HepG2 (cell line): Measurements from ENCODE around the gene DSCAML1.

Source experiments
- EP300 ChIP-seq, 3 experiments: sonication (generic) in 1 of 3; formaldehyde crosslinking in 1 of 3; IDR thresholded peaks; 2 replicates each; pipeline versions ENCODE4 v1.5.1 to v1.6.1; 2011 to 2020; ENCODE audit warnings: low read depth in 2 of 3, low read length in 2 of 3, borderline replicate concordance in 1 of 3, improper control_type of control experiment in 1 of 3, mild to moderate bottlenecking in 1 of 3, missing genetic modification reagents in 1 of 3, moderate library complexity in 1 of 3
- JUND ChIP-seq: sonication (generic); formaldehyde crosslinking; IDR thresholded peaks from 2 replicates; pipeline ENCODE4 v1.8.0; 2022; ENCODE audit warnings: mild to moderate bottlenecking, missing genetic modification reagents
- KMT2A ChIP-seq: sonication (generic); formaldehyde crosslinking; IDR thresholded peaks from 2 replicates; pipeline ENCODE4 v1.4.0; 2020; ENCODE audit warnings: missing genetic modification reagents
- NFIC ChIP-seq: IDR thresholded peaks from 2 replicates; pipeline ENCODE4 v1.6.1; 2012; ENCODE audit warnings: mild to moderate bottlenecking, low read length, inconsistent platforms
- TF ChIP-seq, protein P1 (sequence below): sonication (generic); formaldehyde crosslinking; IDR thresholded peaks from 2 replicates; pipeline ENCODE4 v1.4.0; 2020; ENCODE audit warnings: missing genetic modification reagents
- TF ChIP-seq, protein P2 (sequence below): sonication (generic); formaldehyde crosslinking; IDR thresholded peaks from 2 replicates; pipeline ENCODE4 v1.5.0; 2020; ENCODE audit warnings: missing genetic modification reagents, mild to moderate bottlenecking, borderline replicate concordance

DNA sequence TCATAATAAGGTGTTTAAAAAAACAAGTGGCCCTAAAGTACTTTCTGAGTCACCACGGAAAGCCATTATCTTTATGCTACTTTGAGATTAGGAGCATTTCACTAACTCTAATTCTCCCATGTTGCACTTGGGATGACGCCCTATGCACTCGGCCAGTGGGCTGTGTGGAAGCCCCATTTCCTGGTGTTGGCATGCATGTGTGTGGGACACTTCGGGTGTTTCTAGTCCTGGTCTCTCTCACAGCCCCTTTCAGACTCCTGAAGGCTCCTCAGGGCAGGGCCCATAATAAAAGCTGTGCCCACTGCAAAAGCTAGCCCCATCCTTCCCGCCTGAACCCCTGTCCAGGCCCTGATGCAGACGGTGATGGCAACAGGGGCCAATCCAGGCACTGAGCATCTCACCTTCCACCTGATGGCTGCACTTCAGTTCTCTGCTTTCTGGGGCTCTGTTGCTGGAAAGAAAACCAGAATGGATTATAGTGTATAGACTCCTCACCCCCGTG lies 42.4 kb upstream of the DSCAML1 start:
- TF ChIP-seq EP300 (IDR thresholded peaks at IDR 0.05; ENCODE audit: low read depth in 2 of 2, low read length in 2 of 2) = no peak
- TF ChIP-seq EP300 (CRISPR knock-in tag; IDR thresholded peaks at IDR 0.05; ENCODE audit: borderline replicate concordance) = no peak
- no peak for TF ChIP-seq KMT2A (CRISPR knock-in tag)
- TF ChIP-seq, protein P1, sequence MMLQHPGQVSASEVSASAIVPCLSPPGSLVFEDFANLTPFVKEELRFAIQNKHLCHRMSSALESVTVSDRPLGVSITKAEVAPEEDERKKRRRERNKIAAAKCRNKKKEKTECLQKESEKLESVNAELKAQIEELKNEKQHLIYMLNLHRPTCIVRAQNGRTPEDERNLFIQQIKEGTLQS (CRISPR knock-in tag) = no peak
- TF ChIP-seq NFIC = no peak
- TF ChIP-seq, protein P2, sequence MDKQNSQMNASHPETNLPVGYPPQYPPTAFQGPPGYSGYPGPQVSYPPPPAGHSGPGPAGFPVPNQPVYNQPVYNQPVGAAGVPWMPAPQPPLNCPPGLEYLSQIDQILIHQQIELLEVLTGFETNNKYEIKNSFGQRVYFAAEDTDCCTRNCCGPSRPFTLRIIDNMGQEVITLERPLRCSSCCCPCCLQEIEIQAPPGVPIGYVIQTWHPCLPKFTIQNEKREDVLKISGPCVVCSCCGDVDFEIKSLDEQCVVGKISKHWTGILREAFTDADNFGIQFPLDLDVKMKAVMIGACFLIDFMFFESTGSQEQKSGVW = no peak
- no peak for TF ChIP-seq JUND (CRISPR knock-in tag)
